Kidney (tissue), 14 donors: ENCODE results near the gene TUBE1. TPM values are rescaled to one million over a fixed set of nuclear protein-coding genes. Genes with fewer than 3 reads are reported as not detected.

Experiments
- DNase-seq, 5 donors: peaks; one replicate each; pipeline ENCODE4 v3.0.0-alpha.2; 2013 to 2020
- FAIRE-seq: peaks from 2 replicates; lab custom pipeline; 2012; peaks lifted over from hg19 to GRCh38; lab: Jason Lieb, UNC
- H3K27ac ChIP-seq, 2 donors: one replicate each; pipeline ENCODE4 v1.7.0; 2013; ENCODE audit warnings: low read depth in 2 of 2, low read length in 2 of 2, inconsistent platforms in 1 of 2
- H3K27me3 ChIP-seq: one replicate; pipeline ENCODE4 v1.7.1; 2013; ENCODE audit warnings: low read length, inconsistent platforms; ENCODE audit not compliant: control insufficient read depth, insufficient read depth
- H3K36me3 ChIP-seq, 3 donors: one replicate each; pipeline versions ENCODE4 v1.7.0 to v1.7.1; 2013; ENCODE audit warnings: low read length in 3 of 3, control low read depth in 1 of 3, inconsistent platforms in 1 of 3; ENCODE audit not compliant: insufficient read depth in 3 of 3, control insufficient read depth in 2 of 3
- H3K4me1 ChIP-seq, 3 donors: one replicate each; pipeline versions ENCODE4 v1.7.0 to v1.7.1; 2013; ENCODE audit warnings: low read length in 3 of 3, inconsistent platforms in 1 of 3, low read depth in 1 of 3; ENCODE audit not compliant: control insufficient read depth in 2 of 3, insufficient read depth in 2 of 3
- H3K4me3 ChIP-seq, 3 donors: one replicate each; pipeline versions ENCODE4 v1.7.0 to v1.8.1; 2013; ENCODE audit warnings: low read length in 3 of 3, control low read depth in 1 of 3, inconsistent platforms in 1 of 3
- H3K9ac ChIP-seq, 3 donors: one replicate each; pipeline versions ENCODE4 v1.7.0 to v1.7.1; 2013; ENCODE audit warnings: low read length in 3 of 3, control low read depth in 1 of 3, inconsistent platforms in 1 of 3
- H3K9me3 ChIP-seq, 3 donors: one replicate each; pipeline versions ENCODE4 v1.7.0 to v1.7.1; 2013; ENCODE audit warnings: low read length in 3 of 3, control low read depth in 1 of 3, inconsistent platforms in 1 of 3; ENCODE audit not compliant: control insufficient read depth in 2 of 3, insufficient read depth in 1 of 3
- intact Hi-C: fragments of 100-400 bp; cut with DNase I; formaldehyde crosslinking; loops from one replicate; pipeline ENCODE4 v1.11.1; 2022
- polyA plus RNA-seq: library from polyadenylated mRNA; stranded (reverse); fragments of 350-450 nt; fragmentation: Illumina TruSeq; extraction: RNeasy Lipid Tissue Mini Kit (QIAGEN cat#74804); gene quantifications from one replicate; pipeline ENCODE4 v1.2.3, GENCODE V29; 2014; ENCODE audit warnings: low read depth, low replicate concordance; ENCODE audit not compliant: insufficient read depth
- total RNA-seq: library from RNA; stranded (reverse); fragmentation: NEBNext Ultra II Directional; extraction: Animal tissue kit (Norgen Biotek cat#: 25700); gene quantifications from one replicate; pipeline ENCODE4 v1.2.1, GENCODE V29; 2021
- TF ChIP-seq, protein P1 (sequence below): IDR thresholded peaks from 3 replicates; pipeline ENCODE4 v1.5.1; 2012; ENCODE audit warnings: mild to moderate bottlenecking, moderate library complexity, borderline replicate concordance; ENCODE audit not compliant: insufficient read depth; ENCODE audit errors: extremely low read depth
- donor health status: control.
- donor health status: control.
- donor health status: control.
- donor health status: control.
- donor health status: control.
- donor health status: DM: yes; HTN: yes; CAD: no.
- donor health status: Normal renal cell carcinoma (clear cell type).

Gene TUBE1
- total and polyA plus RNA-seq, 2 donors from 2014 or later, result 13.6 to 21.2 TPM

DNA sequence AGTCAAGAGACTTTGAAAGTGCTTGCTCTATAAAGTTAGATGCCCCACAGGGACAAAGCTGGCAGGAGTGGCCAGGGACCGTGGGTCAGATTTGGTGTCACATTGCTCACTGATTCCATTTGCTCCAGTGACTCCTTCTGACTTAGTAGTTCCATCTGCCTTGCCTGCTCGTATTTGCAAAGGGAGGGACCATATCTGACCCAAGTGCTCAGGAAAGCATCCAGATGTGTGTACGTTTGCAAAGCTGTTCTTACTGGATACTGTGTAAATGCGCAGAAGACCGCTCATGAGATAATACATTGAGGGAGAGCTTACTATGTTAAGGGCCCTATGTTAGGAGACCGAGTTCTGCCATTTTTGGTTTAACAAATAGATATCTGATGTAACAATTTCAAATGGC lies 54.6 kb downstream of the TUBE1 start:
- Histone ChIP-seq H3K36me3 (no peaks in the 10 kb centered on the region), H3K27me3 (no peaks in the 10 kb centered on the region), H3K27ac (no peak overlapping the region), H3K4me3 (no peak overlapping the region), H3K9me3 (no peaks in the 10 kb centered on the region), H3K4me1 (peaks cover 0 to 15% (median 12%) of the 10 kb centered on the region in 3 donors), H3K9ac (no peak overlapping the region)
- TF ChIP-seq, protein P1, sequence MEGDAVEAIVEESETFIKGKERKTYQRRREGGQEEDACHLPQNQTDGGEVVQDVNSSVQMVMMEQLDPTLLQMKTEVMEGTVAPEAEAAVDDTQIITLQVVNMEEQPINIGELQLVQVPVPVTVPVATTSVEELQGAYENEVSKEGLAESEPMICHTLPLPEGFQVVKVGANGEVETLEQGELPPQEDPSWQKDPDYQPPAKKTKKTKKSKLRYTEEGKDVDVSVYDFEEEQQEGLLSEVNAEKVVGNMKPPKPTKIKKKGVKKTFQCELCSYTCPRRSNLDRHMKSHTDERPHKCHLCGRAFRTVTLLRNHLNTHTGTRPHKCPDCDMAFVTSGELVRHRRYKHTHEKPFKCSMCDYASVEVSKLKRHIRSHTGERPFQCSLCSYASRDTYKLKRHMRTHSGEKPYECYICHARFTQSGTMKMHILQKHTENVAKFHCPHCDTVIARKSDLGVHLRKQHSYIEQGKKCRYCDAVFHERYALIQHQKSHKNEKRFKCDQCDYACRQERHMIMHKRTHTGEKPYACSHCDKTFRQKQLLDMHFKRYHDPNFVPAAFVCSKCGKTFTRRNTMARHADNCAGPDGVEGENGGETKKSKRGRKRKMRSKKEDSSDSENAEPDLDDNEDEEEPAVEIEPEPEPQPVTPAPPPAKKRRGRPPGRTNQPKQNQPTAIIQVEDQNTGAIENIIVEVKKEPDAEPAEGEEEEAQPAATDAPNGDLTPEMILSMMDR, result no peak
- no peak for DNase-seq
- FAIRE-seq, result no peak
- intact Hi-C loops, result no loop called here

DNA sequence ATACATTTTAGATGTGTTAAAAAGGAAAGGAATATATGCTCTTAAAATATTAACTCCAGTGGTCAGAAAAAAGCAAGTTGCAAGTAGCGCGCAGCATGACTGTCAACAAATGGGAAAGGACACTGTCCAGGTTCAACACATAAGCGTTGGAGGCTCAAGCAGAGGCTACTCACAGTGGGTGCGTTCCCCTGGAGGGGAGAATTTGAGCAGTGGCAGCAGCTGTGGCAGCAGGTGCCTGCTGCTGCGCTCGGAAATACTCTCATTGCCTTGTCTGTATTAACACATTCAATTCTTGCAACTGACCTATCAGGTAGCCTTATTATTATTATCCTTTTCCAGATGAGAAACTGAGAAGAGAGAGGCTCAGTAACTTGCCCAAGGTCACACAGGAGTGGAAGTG lies 55.3 kb downstream of the TUBE1 start:
- FAIRE-seq, result no peak
- Histone ChIP-seq H3K27me3 (no peaks in the 10 kb centered on the region), H3K4me3 (no peak overlapping the region), H3K36me3 (no peaks in the 10 kb centered on the region), H3K9ac (no peak overlapping the region), H3K4me1 (peaks cover 0 to 15% (median 12%) of the 10 kb centered on the region in 3 donors), H3K27ac (no peak overlapping the region), H3K9me3 (no peaks in the 10 kb centered on the region)
- intact Hi-C loops, result no loop called here
- DNase-seq, result no peak
- TF ChIP-seq, protein P1, result no peak

DNA sequence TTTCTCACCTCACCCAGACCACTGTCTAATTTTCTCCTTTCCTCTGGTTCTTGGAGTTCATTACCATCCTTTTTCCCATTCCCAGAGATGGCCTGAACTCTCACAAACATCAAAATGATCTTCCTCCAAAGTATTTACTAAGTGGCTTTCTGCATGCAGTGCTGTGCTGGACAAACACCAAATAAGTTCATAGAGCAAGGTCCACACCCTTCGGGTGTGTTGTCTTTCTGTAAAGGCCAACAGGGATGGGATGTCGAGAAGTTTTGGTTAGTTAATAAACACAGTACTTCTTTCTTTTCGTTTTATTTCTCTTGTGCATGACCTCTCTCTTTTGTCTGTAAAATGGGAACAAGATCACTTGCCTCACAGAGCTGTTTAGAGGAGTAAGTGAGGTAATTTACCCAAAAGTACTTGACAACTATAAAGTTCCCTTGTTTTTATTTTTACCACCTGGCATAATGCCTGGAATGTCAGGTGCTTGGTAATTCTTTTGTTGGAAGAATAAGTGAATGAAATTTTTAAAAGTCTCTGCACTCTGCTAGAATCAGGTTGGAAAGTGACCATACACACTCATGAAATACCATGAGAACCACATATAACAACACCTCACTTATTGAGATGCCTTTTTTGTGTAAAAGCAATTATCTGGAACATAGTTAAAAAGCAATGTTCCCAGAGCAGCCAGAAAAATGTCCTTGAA lies 56.2 kb downstream of the TUBE1 start:
- intact Hi-C loops, result no loop called here
- Histone ChIP-seq H3K4me1 (peaks cover 0 to 15% (median 12%) of the 10 kb centered on the region in 3 donors), H3K27ac (peak overlapping the region; percentile 26 to 30), H3K9ac (no peak overlapping the region), H3K4me3 (no peak overlapping the region), H3K36me3 (no peaks in the 10 kb centered on the region), H3K9me3 (no peaks in the 10 kb centered on the region), H3K27me3 (no peaks in the 10 kb centered on the region)
- TF ChIP-seq, protein P1, result no peak
- FAIRE-seq, result no peak
- DNase-seq, result no peak
